GM19463 (cell line): Measurements from ENCODE around the gene CRADD.
"Not testable (repeated sequence)": the region's sequence is repeated elsewhere in the genome, so short reads cannot be mapped to it uniquely, and the experiment has no call there.

ENCODE experiments used
- ATAC-seq: cut with Tn5 transposase; IDR thresholded peaks from one replicate; pipeline ENCODE4 v1.9.1; 2021; ENCODE audit warnings: mild to moderate bottlenecking, moderate library complexity; ENCODE audit not compliant: unreplicated experiment

The CRADD gene

DNA sequence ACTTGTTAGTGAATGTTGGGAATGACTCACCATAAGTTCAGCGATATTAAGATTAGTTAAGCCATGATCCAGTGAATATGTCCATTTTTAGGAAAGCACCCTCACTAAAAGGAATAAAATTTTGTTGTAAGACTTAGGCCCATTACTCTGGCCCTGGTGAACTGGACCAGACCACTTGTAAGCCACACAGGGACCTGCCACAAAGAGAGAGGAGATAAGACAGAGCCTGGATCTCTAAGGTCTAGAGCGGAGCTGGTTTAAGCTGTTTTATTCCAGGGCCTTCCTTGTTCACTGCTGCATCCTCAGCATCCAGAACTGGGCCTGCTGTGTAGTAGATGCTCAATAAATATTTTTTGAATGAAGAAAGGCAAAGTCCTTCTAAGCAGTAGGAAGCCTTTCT lies 79.1 kb downstream of the CRADD start:
- no peak for ATAC-seq

DNA sequence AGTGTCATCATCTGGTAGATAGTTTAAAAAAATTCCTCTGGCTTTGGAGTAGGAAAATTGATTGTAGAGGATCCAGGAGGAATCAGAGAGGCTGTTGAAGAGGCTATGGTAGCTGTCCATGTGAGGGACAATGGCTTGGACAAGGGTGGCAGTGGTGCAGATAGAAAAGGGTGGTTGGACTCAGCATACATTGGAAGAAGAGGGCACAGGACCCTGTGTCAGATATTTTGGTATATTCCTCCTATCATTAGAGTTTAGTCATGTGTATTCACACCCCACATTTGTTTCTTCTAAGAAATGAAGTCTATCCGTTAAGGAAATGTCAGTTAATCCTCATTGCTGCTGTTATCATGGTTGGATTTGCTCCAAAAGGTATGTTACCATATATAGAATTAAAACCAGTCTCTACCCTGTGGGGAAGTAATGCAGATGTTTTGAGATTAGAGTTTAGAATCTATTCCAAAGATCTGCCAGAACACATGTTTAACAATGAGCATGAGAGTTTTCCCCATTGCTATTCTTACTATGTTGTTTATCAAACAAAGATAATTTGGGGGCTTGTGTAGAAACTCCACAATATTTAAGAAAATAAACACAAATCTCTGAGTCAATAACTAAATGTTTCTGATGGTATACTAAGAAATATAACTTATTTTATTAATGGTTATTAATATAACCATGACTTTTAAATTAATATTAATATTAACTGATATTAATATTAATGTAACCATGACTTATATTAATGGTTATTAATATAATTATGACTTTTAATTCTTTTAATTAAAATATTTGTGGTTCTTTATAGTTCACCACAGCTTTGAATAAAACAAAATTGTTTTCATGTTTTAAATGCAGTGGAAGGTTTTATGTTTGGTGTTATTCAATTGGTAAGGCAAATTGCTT lies 80.9 kb downstream of the CRADD start:
- no peak for ATAC-seq

DNA sequence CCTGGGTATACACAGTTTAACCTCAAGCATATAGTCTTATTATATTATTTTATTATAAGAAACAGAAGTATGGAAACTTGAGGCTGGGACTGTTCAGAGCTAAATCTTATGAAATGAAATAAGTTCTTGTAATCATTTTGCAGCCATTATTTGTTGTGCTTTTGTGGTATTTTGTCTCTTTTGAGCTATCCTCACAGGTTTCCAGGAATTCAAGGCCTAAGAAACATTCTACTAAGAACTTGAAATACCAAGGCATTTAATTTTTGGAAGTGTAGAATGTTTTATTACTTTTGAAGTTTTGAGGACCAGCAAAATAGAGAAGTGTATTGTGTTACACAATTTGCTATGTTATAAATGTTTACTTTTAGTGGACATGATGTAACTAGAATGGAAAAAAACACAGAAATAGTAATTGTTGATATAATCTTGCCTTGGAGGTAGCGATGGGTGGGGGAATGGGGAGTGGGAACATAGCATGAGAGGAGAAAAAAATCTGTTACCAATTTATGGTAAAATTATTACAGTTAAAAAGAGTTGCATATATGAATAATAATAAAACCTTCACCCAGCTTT lies 81.7 kb downstream of the CRADD start:
- no peak for ATAC-seq

DNA sequence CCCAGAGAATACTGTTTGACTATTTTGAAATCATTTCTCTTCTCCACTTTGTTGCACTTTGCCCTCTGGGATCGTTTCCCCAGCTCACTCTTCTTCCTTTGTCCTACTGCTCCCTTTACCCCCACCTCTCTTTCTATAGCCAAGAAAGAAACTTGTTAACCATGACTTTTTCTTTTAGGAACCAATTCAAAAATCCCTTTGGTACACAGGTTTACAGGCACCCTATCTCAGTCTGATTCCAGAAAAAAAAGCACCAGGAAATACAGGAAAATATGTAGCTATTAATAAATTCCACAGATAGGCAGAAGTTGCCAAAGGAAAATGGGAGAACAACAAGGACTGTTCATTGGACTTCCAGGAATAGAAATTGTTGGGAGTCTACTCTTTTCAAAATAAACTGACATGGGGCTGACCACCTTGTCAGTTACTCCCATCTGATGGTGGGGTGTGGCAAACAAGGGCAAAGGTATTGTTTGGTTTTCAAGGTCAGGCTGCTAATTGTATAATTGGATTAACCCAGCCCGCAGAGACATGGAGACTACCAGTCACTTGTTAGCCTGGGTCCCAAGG lies 82.4 kb downstream of the CRADD start:
- no peak for ATAC-seq

DNA sequence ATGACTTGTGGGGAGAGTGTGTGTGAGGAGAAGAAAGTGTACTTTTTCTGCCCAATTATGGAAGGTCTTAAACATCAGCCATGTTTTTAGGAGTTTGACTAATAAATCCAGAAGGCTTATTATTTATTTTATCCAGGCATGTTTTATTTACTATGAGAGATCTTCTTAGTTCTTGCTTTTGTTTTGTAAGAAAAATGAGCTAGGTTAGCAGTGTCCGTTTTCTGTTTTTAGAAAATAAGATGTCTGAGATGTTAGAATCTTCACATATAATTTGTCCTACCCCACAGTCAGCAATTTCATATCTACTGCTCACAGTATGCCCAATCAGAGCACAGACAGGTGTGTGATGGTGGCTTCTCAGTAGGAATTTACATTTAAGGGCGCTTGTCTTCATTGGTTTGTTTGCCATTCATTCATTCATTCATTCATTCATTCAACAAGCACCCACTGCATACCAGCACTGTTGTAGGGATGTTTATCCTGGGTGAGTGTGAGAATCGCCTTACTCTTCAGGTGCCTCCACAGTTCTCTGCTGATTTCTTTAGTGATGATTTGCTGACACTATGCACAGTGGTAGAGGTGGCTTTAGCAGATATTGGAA lies 83.2 kb downstream of the CRADD start:
- ATAC-seq = no peak

DNA sequence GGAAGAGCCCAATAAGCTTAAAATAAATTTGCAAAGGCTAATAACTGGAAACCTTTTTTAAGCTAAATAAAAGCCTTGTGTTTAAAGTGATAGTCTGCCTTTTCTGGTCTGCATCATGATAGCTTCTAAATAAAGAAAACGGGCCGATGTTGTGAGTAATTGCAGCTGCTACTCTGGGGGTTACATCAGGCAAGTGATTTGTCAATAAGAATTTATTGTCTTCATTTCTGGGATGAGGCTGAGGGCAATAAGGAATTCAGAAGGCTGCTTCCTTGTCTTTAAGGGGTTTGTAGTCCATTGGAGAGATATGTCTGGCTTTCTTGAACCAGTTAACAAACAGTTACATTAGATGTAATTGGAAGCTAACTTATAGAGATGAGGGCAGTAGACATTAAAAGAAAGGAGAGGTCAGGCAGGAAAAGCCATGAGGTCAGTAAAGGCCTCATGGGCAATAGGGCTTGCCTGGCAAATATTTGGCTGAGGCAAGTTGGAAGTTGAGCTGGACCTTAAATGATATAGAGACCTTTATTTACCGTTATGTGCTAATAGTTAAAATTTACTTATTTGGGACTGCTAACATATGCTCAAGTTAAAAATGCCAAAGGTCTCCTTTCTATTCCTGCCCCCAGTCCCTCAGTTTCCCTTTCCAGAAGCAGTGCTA lies 85.0 kb downstream of the CRADD start:
- no peak for ATAC-seq

DNA sequence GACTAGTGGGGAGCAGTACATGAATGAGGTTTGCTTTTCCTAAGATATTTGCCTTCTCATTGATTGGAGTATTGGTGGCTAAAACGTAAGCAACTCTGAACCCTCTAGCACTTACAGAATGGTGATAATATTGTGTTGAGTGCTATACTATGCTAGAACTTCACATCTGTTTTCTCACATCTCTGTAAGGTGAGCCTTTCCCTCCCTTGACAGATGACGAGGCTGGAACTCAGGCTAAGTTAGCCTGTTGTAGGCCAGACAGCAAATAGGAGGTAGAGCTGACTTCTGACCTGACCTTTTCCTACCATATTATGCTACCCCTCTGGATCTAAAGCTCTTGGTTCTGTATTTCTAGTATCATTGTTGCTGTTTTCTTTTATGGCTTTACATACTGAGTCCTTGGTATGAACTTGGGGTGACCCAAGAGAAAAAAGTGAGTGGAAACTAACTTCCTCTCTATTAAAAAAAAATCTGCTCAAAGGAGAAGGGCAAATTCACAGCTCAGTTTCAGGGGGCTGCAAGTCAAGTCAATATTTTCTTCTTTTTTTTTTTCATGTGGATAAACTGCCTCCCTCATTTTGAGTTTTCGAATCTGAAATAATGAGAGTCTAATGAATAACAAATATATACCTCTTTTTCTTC lies 85.9 kb downstream of the CRADD start:
- ATAC-seq = no peak

DNA sequence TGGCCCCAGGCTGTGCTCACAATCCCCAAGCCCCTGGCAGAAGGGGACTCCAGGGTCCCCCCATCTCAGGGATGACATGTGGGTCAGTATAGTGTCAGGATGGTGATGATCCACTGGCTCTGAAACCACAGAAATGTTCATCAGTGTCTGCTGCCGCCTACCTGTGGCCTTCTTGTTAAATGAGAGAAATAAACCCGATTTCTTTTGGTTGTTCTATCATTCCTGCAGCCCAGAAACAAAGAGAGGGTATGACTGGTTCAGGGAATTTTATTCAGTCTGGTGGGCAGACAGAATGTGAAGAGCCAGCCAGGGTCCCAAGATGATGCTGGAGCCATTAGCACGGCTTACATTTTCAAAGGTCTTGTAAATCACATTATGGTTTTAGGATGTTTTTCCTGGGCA lies 86.6 kb downstream of the CRADD start:
- no peak for ATAC-seq

DNA sequence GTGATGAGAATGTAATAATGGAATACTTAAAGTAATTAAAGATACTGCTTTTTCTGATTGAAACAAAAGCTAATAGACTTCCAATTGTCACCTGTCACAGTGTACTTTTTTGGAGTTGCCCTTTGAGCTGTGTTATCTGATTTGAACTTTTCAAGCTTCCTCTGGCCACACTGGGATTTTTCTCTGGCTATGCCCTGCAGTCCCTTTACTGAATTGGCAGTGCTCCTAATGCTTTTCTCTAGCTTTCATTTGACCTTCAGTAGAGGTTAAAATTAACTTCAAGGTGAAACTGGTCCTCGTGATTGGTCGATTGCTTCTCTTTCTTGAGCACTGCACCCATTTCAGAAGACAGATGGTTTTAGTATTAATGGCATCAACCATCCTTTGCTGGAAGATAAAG lies 89.2 kb downstream of the CRADD start:
- ATAC-seq = no peak

DNA sequence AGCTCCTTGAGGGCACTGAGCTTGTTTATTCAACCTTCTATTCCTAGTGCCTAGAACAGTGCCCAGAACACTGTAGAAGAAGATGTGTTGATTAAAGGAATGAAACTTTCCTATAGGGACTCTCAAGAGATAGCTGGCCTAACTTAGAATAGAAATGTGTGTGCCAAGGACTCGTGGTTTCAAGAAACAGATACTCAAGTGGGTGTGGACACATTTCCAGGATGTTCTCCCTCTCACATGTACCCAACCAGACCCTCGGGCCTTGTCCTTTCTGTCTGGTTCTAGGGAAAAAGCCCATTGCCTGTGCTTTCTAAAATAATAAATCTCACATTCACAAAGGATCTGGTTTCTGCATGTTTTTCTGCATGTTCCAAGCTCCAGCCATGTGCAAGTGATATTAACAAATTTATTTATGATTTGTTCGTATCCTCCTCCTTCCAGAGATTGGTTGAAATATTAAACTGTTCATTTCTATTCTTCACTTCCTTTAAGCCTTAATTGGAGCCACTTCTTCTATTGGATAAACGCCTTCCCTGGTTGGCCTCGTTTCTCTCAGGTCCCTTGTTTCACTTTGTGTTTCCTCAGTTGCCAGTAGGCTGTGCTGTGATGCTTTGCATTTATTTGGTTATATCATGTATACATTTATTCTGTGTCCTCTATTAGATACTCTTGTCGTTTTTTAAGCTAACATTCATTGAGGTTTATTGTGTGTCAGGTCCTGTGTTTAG lies 89.8 kb downstream of the CRADD start:
- no peak for ATAC-seq

DNA sequence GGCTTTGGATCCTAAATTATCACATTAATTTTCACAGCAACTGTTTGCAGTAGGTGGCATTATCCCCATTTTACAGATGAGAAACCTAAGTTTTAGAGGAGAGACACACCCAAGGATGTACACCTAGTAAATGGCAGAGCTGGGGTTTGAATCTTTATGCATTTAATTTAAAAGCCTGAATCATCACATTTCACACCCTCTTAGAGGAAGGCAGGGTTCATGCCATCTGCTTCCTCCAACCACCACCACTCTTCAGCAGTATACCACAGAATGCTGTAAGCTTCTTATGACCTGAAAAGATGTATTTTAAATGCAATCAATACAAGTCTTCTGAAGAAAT lies 90.3 kb downstream of the CRADD start:
- no peak for ATAC-seq

DNA sequence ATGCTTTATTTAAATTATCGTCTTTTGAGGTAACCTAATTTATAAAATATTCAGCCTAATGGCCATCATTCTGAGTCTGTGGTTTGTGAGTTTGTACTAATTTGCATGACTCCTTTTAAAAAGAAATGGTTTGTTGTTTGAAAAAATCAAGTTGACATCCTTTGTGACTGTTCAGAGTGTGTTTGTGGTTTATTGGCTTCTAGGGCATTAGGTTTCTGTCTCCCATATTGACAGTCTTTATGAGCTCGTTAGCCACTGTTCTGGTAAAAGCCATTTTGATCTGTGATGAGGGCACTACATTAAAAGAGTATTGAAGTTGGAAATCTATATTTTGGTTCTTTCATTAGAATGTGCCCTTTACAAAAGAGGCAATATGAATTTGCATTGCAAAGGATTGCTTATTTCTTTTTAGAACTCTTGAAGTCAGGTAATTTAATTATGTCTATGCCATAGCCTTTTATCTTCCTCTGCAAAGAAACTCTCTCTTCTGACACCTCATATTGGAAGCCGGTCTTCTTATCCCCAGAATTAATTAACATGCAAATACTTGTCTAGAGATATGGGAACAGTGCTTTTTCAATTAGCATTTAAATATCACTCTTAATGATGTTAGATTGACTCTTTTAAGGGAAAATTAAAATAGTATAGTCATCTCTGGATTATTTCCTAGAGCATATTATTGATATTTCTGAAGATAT lies 95.0 kb downstream of the CRADD start:
- ATAC-seq = no peak

DNA sequence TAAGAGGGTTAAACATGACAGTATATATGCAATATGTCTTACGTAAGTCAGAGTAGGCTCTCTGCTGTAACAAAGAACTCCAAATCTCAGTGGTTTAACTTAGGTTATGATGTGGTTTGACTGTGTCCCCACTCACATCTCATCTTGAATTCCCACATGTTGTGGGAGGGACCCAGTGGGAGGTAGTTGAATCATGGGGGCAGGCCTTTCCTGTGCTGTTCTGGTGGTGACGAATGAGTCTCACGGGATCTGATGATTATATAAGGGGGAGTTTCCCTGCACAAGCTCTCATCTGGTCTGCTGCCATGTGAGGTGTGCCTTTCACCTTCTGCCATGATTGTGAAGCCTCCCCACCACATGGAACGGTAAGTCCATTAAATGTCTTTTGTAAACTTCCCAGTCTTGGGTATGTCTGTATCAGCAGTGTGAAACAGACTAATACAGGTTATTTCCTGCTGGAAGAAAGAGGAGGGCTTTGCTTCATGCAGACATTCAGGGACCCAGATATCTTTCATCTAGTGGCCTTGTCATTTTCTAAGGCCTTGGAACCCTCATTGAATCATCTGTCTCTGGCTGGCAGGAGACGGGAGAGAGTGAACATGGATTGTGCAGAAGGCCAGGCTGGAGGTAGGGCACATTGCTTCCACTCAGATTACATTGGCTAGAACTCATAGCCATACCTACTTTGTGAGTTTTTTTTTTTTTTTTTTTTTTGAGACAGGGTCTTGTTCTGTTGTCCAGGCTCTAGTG lies 96.1 kb downstream of the CRADD start:
- no peak for ATAC-seq

DNA sequence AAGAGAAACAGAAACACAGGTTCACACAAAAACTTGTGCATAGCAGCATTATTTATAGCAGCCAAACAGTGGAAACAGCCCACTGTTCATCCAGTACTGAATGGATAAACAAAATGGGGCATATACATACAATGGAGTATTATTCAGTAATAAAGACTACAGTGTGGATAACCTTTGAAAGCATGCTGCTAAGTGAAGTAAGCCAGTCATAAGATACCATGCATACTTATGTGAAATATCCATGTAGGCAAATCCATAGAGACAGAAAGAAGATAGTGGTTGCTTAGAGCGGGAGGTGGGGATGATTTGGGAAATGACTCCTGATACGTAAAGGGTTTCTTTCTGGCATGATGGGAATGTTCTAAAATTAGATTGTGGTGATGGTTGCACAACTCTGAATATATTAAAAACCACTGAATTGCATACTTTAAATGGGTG lies 99.4 kb downstream of the CRADD start:
- no peak for ATAC-seq

DNA sequence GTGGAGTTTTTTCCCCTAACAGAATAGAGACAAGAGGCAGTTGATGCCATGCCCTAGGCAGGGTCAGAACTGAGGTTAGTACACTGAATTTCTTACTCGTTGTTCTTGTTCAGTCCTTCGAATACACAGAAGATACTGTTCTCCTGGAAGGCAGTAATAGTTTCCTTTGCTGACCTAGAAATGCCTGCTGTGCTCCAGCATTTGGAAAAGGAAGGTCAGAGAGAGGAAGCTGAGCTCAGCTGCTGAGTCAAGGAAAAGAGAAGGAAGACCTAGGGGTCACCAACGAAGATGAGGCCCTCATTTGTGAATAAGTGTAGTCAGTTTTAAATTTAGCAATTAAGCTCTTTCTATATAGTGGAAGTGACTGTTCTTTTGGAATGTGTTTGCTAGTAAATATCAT lies 100.1 kb downstream of the CRADD start:
- no peak for ATAC-seq

DNA sequence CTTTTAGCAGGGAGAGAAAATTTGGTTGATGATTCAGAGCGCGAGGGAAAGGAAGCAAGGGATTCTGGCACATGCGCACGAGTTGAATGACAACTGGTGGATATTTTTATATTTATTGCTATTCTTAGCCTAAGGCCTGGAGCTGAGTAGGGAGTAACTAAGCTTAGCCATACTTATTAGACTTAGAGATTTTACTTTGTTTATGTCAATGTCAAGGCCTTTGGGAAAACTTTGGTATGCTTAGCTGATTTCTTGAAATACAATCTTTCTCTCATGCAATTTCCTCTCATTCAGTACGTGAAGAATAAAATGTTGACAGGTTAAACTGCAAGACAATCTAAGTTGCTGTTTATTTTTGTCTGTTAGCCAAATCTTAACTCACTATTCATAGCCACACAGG lies 101.1 kb downstream of the CRADD start:
- no peak for ATAC-seq

DNA sequence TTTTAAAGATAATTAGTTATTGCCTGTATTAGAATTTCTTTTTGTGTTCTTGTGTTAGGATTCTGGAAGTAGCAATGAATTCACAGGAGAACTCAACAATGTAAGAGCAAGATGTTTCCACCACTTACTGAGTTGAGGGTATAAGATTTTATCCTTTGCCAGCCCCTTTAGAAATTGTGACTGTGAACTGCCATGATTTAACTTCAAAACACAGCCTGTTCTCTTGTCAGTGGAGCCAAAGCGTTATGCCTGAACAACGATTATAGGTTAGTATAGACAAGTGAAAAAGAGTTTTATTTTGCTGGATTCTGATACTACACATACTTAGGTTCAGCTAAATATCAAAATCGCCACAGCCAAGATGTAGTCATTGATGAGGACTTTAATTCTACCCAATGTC lies 101.6 kb downstream of the CRADD start:
- ATAC-seq = no peak

DNA sequence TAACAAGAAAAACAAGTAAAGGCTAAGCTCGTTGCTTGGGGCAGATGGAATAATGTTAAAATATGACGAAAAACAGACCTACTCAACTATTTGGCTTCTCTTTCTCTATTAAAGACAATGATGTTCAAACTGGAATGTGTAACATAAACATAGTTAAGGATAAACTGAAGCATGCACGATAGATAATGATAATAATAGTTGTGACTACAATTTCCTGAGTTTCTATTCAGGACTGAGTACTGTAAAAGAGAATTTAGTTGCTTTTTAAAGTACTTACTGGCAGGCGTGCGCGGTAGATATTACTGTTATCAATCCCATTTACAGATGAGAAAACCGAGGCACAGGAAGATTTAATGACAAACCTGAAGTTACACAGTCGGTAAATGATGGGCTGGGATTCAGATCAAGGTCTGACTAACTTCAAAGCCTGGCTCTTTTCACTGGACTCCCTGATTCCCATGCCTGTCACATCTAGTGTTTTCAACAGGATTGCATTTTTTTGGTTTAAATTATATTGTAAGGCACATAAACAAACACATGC lies 103.0 kb downstream of the CRADD start:
- ATAC-seq = no peak

DNA sequence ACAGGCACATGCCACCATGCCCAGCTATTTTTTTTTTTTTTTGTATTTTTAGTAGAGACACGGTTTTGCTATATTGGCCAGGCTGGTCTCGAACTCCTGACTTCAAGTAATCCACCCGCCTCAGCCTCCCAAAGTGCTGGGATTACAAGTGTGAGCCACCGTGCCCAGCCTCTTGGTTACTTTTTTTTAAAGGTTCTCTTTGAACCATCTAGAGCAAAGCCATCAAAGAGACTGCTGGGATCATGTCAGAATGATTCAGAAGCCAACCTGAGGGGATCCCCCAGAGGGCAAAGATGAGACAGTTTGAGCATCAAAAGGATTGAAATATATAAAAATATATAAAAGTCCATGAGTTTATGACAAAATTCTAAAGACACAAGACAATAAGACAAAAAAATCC lies 103.7 kb downstream of the CRADD start:
- ATAC-seq = not testable (repeated sequence)
